ENCODE data around the gene CRTC3.
"Not testable (repeated sequence)": the region's sequence is repeated elsewhere in the genome, so short reads cannot be mapped to it uniquely, and the experiment has no call there.

Gene CRTC3

DNA sequence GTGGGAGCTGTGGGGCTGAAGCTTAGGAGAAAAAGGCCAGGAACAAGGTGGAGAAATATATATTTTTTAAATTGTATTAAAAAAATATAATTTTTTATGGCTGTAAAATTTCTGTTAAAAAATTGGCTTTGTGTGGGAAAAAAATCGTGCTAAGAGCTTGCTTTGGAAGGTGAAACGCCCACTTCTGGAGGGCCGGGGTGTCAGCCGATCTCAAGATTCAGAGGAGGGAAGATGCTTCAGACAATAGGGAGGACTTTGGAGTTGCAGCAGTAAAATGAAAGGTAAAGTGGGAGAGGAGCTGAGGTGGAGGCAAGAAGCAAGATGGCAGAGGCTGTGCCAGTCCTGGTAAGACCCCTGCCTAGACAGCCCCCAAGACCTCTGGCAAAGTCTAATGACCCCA, 141.5 kb downstream of the CRTC3 start:
- DNase-seq (ENCODE audit: low read depth, low spot score), result no peak

- not testable (repeated sequence) for DNase-seq (ENCODE audit: low read depth, low spot score)
Measured at GRCh38 chr15:90673357-90673756, 143.6 kb downstream of the CRTC3 start.

GRCh38 chr15:90674476-90674875, 144.8 kb downstream of the CRTC3 start:
- DNase-seq (ENCODE audit: low read depth, low spot score), result no peak

DNA sequence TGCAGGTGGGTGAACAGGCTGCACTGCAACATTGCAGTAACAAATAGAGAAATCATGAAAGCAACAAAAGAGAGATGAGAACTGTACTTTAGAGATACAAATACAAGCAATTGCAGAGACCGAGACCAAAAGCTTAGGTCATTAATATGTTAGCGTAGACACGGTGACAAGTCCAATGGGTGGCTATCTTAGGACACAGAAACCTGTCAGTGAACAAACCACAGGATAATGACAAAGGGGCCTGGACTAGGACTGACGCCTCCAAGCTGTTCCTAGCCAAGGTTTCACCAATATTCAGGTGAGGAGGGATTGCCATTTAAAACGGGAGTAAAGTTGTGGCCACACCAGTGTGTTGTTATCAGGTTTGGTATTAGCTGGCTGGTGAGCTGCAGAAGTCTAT, 145.7 kb downstream of the CRTC3 start:
- no peak for DNase-seq (ENCODE audit: low read depth, low spot score)

DNA sequence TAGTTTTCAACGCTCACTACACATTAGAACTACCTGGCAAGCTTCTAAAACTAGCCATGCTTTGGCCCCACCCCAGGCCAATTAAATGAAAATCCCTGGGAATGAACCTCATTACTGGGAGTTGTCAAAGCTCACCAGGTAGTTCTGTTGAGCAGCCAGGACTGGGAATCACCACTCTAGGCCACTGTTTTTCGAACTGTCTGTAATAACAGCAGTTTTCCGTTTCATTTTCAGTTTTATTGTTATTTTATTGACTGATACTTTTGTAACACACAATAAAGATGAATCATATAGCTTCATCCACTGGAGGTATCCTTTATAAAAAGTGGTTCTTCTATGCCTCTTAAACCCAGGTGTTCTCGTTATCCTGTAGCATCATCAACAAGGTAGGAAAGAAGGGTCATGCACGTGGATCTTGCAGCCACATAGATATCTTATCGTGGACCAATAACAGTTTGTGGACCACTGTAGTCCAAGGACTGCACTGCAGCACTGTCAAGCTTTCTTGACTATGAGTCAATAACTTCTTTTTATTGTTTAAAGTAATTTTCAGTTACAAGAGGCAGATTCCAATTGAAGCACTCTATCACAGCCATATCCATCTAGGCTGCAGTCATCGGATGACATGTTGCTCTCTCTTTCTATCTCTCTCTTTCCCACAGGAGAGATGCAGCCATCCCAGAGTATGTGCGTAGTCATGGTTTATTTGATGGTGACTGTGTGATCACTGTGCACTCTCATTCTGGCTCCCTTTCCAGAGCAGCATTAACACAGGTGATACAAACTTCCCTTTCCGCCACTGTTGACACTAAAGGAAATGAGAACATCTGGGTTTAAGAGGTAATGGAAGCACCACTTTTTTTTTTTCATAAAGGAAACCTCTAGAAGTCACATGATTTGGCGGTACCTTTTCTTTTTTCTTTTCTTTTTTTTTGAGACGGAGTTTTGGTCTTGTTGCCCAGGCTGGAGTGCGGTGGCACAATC, 148.4 kb downstream of the CRTC3 start:
- DNase-seq (ENCODE audit: low read depth, low spot score), result no peak

- DNase-seq (ENCODE audit: low read depth, low spot score), result no peak
Measured at GRCh38 chr15:90679959-90680358, 150.2 kb downstream of the CRTC3 start.

DNA sequence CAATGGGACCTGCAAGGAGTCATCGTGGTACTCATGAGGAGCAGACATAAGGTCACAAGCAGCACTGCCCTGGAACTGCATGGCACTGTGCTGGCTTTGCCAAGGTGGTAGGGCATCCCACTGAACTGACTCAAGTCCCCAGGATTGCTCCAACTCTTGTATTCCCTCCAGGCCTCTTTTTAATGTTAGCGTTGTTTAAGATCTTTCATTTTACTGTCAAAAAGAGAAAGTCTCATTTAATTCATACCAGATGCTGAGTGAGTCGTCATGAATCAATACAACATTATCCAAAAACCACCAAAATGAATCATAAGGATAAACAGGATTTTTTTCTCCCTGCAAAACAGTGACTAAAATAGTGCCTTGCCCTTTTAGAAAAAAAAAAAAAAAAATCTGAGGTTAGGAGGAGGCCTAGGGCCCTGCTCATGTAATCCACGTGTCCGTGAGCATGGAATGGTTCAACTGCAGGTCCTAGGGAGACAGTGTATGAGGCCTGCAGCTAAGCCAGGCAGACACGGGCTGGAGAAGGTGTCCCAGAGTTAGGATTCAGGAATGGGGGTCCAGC, 150.7 kb downstream of the CRTC3 start:
- no peak for DNase-seq (ENCODE audit: low read depth, low spot score)

- DNase-seq (ENCODE audit: low read depth, low spot score), result no peak
Measured at GRCh38 chr15:90681056-90681455, 151.3 kb downstream of the CRTC3 start.

GRCh38 chr15:90681480-90681879, 151.8 kb downstream of the CRTC3 start:
- DNase-seq (ENCODE audit: low read depth, low spot score), result no peak

DNA sequence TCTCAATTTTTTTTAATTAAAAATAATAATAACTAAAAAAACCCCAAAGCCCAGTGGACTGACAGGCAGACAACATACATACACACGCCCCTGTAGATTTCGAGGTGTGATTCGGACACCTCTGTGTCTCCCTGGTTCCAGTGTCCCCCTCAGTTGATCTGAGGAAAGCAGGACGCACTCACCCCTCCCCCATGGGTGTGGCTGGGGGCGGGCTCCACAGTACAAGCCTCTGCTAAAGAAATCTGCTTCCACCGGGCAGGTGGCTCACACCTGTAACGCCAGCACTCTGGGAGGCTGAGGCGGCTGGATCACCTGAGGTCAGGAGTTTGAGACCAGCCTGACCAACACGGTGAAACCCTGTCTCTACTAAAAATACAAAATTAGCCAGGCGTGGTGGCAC, 153.6 kb downstream of the CRTC3 start:
- no peak for DNase-seq (ENCODE audit: low read depth, low spot score)

- peak; percentile 30 for DNase-seq (ENCODE audit: low read depth, low spot score)
Measured at GRCh38 chr15:90683876-90684275, 154.2 kb downstream of the CRTC3 start.

DNA sequence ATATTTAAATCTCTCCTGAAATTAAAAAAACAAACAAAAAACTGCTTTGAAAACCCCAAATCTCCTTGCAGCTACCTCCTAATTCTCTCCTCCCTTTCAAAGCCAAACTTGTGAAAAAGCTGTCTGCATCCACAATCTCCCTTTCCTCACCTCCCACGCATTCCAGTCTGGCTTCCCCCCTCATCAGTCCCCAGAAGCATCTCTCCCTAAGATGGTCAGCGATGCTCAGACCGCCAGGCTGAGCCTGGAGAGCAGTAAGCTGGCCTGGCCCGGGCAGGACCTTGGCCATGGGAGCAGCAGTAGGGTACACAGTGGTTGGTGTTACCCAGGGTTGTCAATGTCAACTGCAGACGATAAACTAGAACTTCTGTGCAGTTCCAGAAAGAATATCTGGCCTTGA, 154.6 kb downstream of the CRTC3 start:
- no peak for DNase-seq (ENCODE audit: low read depth, low spot score)

GRCh38 chr15:90685591-90686434, 156.1 kb downstream of the CRTC3 start:
- no peak for DNase-seq (ENCODE audit: low read depth, low spot score)

- DNase-seq (ENCODE audit: low read depth, low spot score), result no peak
Measured at GRCh38 chr15:90686435-90687218, 156.9 kb downstream of the CRTC3 start.

GRCh38 chr15:90689326-90689961, 159.7 kb downstream of the CRTC3 start:
- not testable (repeated sequence) for DNase-seq (ENCODE audit: low read depth, low spot score)

- DNase-seq (ENCODE audit: low read depth, low spot score), result no peak
Measured at GRCh38 chr15:90690585-90690984, 160.9 kb downstream of the CRTC3 start.

- DNase-seq (ENCODE audit: low read depth, low spot score), result no peak
Measured at GRCh38 chr15:90691369-90691768, 161.6 kb downstream of the CRTC3 start.

DNA sequence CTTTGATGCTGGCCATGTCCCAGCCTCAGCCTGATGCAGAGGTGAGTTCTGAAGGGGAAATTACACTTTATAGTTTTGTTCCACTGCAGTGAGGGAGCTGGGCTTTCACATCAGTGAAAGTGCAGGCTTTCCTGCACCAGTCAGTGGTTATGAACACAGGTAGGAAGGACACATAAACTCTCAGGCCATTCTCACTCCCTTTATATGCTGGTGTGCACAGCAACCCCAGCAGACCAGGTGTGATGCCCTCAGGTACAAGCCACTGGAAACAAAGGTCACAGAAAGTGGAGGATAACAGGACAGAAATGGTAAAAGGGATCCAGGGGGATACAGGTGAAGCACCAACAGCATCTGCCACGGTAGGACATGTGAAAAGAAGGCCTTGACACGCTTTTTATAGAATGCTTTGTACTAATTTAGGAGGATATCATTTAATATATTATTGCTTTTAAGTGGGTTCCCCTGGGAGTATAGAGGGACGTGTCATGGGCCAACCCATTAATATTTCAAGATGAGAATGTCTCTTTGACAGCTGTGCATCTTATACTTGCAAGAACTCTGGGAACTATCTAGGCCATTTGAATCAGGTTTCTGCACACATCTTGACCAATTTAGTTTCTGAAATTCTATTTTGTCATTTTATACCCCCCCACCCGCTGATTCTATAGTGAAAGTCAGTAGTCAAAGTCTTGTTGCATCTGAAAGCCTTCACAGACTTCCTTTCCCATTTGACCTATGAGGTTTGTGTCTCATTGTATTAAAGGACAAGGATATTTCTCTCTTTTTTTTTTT, 162.5 kb downstream of the CRTC3 start:
- DNase-seq (ENCODE audit: low read depth, low spot score), result no peak
